Measurements from ENCODE around the gene MAP2K1.
"Not testable (repeated sequence)": the region's sequence is repeated elsewhere in the genome, so short reads cannot be mapped to it uniquely, and the experiment has no call there.

The MAP2K1 gene

GRCh38 chr15:66393037-66393436 lies 6.3 kb downstream of the MAP2K1 start:
- not testable (repeated sequence) for DNase-seq (ENCODE audit: low read depth in 4 of 4, low spot score in 1 of 4)

- no peak for DNase-seq (ENCODE audit: low read depth in 4 of 4, low spot score in 1 of 4)
Observed at GRCh38 chr15:66394472-66394871, 7.8 kb downstream of the MAP2K1 start.

- DNase-seq (ENCODE audit: low read depth in 4 of 4, low spot score in 1 of 4) = no peak
Observed at GRCh38 chr15:66394915-66395314, 8.2 kb downstream of the MAP2K1 start.

GRCh38 chr15:66399276-66399675 lies 12.6 kb downstream of the MAP2K1 start:
- no peak for DNase-seq (ENCODE audit: low read depth in 4 of 4, low spot score in 1 of 4)

GRCh38 chr15:66400351-66400774 lies 13.7 kb downstream of the MAP2K1 start:
- no peak for DNase-seq (ENCODE audit: low read depth in 4 of 4, low spot score in 1 of 4)

GRCh38 chr15:66401130-66402021 lies 14.7 kb downstream of the MAP2K1 start:
- no peak for DNase-seq (ENCODE audit: low read depth in 4 of 4, low spot score in 1 of 4)

GRCh38 chr15:66402761-66403284 lies 16.1 kb downstream of the MAP2K1 start:
- DNase-seq (ENCODE audit: low read depth in 4 of 4, low spot score in 1 of 4) = no peak

GRCh38 chr15:66403323-66403722 lies 16.6 kb downstream of the MAP2K1 start:
- no peak for DNase-seq (ENCODE audit: low read depth in 4 of 4, low spot score in 1 of 4)

GRCh38 chr15:66404122-66404521 lies 17.4 kb downstream of the MAP2K1 start:
- no peak for DNase-seq (ENCODE audit: low read depth in 4 of 4, low spot score in 1 of 4)

GRCh38 chr15:66404532-66404931 lies 17.8 kb downstream of the MAP2K1 start:
- DNase-seq (ENCODE audit: low read depth in 4 of 4, low spot score in 1 of 4) = no peak

GRCh38 chr15:66405007-66405406 lies 18.3 kb downstream of the MAP2K1 start:
- no peak for DNase-seq (ENCODE audit: low read depth in 4 of 4, low spot score in 1 of 4)

- DNase-seq (ENCODE audit: low read depth in 4 of 4, low spot score in 1 of 4) = no peak
Observed at GRCh38 chr15:66405615-66406014, 18.9 kb downstream of the MAP2K1 start.

GRCh38 chr15:66408254-66408653 lies 21.5 kb downstream of the MAP2K1 start:
- no peak for DNase-seq (ENCODE audit: low read depth in 4 of 4, low spot score in 1 of 4)

- no peak for DNase-seq (ENCODE audit: low read depth in 4 of 4, low spot score in 1 of 4)
Observed at GRCh38 chr15:66408675-66409282, 22.1 kb downstream of the MAP2K1 start.

GRCh38 chr15:66409565-66410108 lies 22.9 kb downstream of the MAP2K1 start:
- no peak for DNase-seq (ENCODE audit: low read depth in 4 of 4, low spot score in 1 of 4)

GRCh38 chr15:66411190-66411589 lies 24.5 kb downstream of the MAP2K1 start:
- no peak for DNase-seq (ENCODE audit: low read depth in 4 of 4, low spot score in 1 of 4)

GRCh38 chr15:66412220-66412619 lies 25.5 kb downstream of the MAP2K1 start:
- no peak for DNase-seq (ENCODE audit: low read depth in 4 of 4, low spot score in 1 of 4)

GRCh38 chr15:66413579-66413978 lies 26.9 kb downstream of the MAP2K1 start:
- DNase-seq (ENCODE audit: low read depth in 4 of 4, low spot score in 1 of 4) = no peak

GRCh38 chr15:66415360-66415759 lies 28.6 kb downstream of the MAP2K1 start:
- DNase-seq (ENCODE audit: low read depth in 4 of 4, low spot score in 1 of 4) = no peak

GRCh38 chr15:66417736-66418135 lies 31.0 kb downstream of the MAP2K1 start:
- DNase-seq (ENCODE audit: low read depth in 4 of 4, low spot score in 1 of 4) = no peak

GRCh38 chr15:66419471-66419870 lies 32.8 kb downstream of the MAP2K1 start:
- DNase-seq (ENCODE audit: low read depth in 4 of 4, low spot score in 1 of 4) = no peak

- DNase-seq (ENCODE audit: low read depth in 4 of 4, low spot score in 1 of 4) = no peak
Observed at GRCh38 chr15:66422347-66422746, 35.6 kb downstream of the MAP2K1 start.
